Activated T-helper 1 cell treated with Interleukin-2 at 50 U/mL for 16 hours (primary cell): Measurements from ENCODE around the gene LRRTM3.

ENCODE experiments used
- DNase-seq: peaks from one replicate; pipeline ENCODE4 v3.0.0-alpha.2; 2020; ENCODE audit warnings: low read depth

Gene LRRTM3

DNA sequence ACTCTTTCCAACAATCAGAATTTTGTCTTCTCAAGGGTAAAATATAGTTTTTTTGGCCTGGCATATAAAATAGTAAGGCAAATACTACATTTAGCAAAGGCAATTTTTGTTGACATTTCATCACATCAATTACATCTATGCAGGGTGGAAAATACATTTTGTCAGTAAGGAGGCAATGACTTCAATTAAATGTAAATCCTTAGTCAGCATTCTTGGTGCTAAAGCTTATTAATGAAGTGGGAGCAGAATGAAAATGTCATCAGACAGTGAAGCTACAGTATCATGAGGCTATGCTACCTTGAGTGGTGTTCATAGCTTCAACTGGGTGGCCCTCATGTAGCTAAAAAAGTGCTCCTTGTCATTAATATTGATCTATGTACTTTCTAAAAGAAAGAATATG lies 8.9 kb downstream of the LRRTM3 start:
- DNase-seq: no peak

DNA sequence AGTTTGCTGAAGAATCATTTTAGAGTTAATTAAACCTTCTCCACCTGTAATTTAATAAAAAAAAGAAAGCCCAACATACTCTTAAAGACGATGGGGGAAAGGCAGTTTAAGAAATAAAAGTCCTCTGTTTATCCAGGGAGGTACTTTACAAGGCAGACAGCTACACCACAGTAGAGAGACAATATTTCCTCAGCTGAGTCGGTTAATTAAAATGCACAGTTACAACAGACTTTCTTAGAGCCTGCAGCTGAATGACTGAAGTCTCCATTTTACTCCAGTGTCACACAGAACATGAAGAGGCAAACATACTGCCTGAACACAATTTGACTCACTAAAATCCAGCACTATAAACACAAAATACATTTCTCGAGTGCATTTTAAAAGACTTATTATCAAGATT lies 15.1 kb downstream of the LRRTM3 start:
- DNase-seq: no peak

DNA sequence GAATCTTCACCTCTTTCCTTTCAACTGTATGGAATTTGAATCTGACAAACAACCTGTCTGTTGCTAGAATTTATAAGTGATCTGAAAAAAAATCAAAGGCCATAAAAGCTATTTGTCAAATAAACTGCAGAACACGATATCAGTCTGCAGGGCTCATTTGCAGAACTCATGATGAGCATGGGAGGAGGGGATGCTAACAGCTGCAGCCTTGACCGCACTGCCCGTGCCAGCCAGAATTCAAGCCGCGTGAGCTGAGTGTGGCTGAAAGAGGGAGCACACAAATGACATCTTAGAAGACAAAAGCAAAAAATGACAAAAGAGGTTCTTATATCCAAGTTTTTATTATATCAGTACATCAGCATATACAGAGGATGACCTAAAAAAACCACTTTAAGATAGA lies 15.7 kb downstream of the LRRTM3 start:
- no peak for DNase-seq

DNA sequence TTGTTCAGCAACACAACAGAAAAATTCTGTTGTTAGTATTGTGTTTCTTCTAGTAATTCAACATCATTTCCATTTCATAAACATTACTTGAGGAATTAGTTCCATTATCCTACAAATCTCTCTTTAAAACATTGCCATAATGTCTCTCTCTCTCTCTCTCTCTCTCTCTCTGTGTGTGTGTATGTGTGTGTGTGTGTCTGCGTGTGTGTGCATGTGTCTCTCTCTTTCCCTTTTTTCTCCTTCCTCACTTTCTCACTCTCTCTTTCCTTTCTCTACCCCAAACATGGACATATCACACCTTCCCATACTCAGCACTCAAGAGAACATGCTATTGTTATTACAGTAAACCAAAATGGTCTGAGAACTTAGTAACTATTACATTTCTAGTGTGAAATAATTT lies 16.6 kb downstream of the LRRTM3 start:
- no peak for DNase-seq

DNA sequence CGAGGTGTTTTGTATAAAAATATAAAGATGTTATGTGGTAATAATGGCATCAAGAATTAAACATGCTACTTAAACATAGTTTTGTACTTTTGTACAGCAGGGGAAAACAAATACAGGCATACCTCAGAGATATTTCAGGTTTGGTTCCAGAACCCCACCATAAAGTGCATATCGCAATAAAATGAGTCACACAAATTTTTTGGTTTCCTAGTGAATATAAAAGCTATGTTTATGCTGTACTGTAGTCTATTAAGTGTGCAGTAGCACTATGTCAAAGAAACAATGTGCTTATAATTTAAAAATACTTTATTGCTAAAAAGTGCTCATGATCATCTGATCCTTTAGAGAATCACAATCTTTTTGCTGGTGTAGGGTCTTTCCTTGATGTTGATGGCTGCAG lies 17.8 kb downstream of the LRRTM3 start:
- DNase-seq: no peak

DNA sequence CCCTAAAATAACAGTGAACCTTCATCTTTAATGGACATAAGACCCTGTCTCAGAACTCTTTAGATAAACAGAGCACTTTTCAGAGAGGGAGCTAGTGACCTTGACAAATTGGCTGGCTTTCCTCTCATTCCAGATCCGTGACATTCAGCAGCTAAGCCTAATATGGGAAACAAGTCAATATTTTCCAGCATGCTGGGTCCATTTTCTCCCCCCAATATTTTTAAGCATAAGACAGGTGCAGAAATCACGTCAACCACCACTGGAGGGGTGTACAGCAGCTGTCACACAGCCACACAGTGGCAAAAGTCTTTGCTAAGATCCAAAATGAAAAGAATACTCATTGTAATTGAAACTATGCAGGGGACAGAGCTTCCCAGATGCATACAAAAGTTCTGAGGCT lies 26.1 kb downstream of the LRRTM3 start:
- DNase-seq: no peak

DNA sequence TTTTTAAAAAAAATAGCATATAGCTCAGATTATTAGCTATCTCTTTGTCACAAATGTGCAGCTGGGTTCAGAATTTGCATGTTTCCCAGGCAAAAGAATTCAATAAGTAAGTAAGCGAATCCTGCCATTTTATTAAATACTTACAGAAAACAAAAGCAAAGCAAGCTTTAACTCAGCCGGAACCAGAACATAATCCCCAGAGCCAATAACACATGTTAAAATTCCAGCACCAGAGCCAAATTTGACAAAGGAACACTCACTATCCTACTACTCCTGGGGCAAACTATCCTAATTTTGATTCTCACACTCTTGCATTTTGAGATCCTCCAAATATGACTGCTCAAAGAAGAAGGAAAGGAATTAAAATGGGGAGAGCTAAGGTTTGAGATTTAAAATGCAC lies 32.6 kb downstream of the LRRTM3 start:
- no peak for DNase-seq

DNA sequence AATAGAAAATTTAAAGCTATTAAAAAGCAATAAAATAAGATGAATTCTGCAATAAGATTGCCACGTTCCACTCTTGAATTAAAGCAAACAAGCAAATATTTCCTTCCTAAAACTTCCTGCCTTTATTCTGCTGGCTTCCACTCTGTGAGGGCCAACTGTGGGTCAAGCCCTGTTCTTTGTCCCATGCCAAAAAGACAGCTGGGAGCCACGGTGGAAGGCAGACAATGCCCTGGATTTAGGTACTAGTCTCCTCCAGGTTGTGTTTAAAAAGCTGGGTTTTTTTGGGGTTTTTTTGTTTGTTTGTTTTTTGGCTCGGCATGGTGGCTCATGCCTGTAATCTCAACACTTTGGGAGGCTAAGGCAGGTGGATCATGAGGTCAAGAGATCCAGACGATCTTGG lies 39.1 kb downstream of the LRRTM3 start:
- DNase-seq: no peak

DNA sequence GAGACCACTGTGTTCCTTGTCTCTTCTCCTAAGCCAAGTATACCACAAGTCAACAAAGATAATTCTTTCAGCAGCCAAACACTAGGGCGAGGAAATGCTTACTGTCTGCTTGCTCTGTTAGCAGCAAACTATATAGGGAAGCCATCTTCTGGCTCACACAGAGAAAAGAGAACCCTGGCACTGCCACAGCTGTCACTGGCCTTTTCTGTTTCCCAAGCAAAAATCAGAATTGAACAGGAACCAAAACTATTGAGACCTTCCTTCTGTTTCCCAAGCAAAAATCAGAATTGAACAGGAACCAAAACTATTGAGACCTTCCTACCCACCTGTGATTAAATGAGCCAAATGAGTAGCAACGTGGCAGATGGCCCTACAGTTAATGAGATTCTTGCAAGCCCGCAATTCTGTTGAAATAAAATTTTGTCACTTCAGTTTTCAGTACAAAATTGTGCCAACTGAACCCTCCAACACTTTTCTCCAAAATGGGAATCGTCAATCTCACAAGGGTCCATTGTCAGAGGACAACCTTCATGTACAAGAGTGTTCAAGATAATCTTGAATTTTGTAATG lies 54.5 kb downstream of the LRRTM3 start:
- no peak for DNase-seq

DNA sequence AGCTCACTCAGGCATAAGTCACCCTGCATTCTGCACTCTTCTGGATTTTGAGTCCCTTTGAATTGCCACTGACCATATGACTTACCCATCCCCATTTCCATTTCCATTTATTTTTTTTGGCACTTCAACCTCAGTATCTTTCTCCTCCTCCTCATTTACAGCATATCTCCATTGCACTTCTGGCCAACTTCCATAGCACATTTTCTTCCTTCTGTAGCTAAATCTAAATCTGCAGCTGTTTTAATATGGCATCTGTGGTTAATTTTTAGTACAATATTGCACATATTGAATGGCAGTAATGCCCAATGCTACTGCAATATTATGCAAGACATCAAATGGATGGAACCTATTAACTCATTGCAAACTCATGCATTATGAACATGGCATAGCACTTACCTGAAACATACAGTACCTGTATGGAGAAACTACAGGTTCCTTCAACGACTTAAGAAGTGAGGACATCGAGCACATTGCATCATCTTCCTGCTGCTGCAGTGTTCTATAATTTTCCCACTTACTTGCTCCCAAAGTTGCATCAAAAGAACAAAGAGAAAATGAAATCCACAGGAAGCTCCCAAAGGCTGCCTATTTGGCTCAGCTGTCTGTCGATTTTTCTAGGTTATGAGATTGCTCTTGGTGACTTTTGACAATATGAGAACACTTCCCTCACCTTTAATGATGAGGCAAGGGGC lies 55.7 kb downstream of the LRRTM3 start:
- DNase-seq: no peak

DNA sequence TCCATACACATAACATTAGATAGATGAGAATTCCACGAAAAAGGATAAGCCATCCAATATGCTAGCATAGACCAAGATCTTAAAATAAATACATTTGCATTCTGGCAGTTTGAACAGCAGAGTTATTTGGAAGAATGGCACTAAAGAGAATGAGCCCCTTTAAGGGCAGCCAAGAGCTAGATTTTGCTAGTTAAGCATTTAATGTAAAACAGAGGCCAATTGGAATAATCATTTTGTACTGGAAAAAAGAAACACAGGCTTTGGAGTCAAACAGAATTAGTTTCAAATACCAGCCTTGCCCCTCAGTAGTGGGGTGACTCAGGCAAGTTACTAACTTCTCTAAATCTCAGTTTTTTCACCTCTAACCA lies 56.2 kb downstream of the LRRTM3 start:
- DNase-seq: no peak

DNA sequence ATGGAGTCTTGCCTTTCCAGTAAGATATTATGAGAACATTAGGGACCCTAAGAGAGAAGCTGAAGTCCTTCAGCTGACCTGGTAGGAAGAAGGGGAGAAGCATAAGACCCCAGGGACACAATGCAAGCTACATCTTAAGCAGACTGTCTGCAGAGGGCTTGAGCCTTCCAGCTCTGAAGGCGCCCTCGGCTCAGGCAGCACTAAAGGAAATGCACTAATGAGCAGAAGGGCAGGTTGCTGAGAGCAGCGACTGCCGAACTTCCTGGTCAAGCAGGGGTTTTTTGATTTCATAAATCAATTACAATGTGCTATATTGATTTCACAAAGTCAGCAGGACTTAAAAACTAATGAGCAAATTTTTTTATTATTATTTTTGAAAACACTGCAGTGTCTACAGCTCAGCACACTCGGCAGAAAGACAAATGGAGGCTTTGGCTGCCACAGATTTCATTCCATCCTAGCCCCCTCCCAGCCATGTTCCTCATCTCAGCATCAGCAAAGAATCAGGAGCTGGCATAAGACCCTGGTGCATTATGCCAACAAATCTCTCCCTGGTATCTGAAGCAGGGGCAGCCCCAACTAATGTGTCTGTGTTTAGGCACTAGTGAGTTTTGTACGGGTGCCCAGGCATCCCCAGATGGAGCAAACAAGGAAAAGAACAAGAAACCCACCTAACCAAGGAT lies 57.1 kb downstream of the LRRTM3 start:
- no peak for DNase-seq

DNA sequence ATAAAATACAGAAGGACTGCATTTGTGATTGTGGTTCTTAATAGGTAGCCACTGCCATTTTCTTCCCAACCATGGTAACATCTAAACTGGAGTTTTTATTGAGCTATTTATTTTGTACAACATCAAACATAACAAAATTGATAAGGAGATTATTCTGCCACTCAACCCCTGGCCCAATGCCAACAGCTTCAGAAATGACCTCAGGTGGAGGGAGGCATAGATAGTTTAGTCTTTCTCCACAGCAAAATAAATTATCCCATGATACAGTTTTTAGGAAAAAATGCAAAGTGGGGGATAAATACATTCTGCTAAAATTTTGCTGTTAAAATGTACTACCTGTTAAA lies 57.6 kb downstream of the LRRTM3 start:
- no peak for DNase-seq

DNA sequence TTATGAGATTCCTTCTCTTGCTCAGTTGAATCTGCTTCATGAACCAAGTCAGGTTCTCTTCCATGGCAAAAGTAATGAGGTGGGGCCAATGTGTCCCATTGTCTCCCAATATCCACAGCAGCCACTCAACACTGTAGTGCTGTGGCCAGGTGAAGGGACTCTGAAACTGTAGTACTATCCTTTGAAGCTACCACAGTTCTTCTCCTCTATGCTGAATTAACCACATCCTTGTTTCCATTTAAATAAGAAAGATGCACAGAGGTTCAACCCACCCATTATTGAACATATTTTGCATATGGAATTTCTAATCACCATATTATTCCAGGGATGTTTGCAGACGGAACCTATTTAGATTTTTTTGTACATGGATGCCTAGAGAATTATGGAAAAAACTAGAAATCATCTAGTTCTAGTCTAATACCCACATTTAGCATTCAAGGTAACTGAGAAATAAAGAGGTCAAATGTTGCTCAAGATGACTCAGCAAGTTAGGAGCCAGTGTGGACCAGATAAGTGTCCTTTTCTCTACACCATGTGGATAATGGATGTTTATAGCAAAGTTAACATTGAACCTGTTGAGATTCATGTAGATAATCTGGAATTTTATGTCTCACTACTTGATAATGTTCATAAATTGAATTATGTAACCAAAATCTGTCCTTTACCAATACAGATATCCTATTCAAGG lies 64.5 kb downstream of the LRRTM3 start:
- DNase-seq: no peak

DNA sequence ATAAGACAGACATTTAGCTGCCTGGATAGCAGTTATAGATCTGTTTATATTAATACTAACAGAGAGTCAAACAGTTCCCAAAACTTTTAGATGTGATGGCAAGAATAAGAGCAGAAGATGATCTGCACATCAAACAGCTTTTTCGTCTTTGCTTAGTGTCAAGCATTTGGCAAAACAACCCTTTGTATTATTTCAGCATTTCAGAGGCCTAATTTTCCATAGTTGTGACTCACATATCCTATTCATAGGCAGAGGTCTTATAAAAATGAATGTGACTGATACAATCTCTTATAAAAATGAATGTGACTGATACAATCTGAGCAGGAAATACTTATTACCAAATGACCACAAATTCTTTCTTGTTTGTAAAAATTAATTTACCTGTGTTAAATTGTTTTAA lies 71.2 kb downstream of the LRRTM3 start:
- DNase-seq: no peak

DNA sequence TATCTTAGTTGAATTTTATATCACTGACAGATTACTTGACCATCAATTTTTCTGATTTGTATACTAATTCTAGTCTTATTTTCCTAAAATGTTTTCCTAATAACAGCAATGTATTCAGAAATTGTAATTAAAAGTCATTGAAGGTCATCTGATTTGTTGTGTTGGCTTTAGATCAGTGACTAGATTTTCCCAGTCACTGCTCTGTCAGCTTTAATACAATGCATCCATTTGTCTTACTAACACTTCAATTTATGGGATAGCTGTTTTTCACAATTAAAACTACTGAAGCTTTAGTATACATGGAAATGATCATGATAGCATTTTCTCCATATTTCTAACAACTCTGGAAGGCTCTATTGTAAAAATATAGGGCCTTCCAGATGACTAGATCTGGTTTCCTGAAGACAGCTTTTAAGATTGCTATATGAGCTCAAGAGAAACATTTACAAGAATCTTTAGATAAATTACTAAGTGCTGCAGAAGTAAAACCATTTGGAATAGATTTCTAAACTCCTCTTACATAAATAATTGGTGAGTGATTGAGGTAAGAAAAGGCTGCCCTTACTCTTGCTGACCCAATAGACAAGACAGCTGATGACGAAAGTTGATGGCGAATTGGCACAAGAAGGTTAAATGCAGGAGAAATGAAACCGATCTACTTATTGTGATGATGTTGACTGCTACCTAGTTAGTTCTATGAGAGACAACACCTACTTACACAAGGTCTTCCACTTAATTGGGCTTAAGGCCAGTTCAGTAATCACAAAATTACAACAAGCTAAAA lies 74.1 kb downstream of the LRRTM3 start:
- DNase-seq: no peak

DNA sequence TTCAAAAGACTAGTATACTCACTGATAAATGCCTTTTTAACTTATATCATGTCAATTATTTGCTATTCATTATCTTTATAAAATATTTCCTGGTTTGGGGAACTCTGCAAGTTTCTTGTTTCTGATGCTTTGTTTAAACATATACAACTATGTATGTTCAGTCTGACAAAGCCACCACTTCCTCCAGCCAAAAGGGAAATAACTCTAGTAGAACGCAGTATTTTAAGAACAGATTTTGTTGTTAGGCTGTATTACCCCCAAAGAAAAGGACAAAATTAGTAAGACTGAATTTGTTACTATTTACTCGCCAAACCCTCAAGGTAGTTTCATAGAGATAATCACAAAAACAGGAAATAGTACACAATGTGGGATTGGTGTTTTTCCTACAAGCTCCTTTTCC lies 78.9 kb downstream of the LRRTM3 start:
- DNase-seq: no peak

DNA sequence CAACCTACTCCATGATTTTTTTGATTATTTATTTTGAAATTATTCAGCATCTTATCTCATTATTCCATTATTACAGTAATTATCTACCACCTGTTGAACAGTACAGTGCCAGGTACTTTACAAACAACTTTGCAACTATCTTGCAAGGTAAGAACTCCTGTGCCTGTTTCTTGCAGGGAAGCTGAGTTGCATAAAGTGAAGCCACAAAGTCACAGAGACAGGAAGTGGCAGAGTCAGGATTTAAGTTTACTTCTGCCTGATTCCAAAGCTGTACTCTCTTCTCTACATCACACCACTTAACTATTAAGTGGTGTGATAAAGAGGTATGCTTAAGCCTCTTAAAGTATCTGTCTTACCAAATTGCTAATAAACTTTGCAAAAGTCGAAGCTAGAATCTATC lies 80.1 kb downstream of the LRRTM3 start:
- DNase-seq: no peak

DNA sequence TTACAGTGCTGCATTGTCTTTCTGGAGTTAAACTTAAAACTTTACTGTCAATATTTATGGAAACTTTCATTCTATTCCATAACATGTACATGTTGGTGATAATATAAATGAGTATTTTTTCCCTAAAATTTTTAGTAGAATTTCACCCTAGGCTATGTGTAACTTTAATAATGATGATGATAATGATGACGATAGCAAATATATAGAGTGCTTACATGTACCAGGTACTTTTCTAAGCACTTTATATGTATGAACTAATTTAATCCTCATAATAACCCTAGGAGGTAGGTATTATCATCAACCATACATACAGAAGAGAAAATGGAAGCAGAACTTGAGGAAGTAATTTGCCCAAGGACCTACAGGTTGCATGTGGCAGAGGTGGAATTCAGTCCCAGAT lies 85.6 kb downstream of the LRRTM3 start:
- no peak for DNase-seq

DNA sequence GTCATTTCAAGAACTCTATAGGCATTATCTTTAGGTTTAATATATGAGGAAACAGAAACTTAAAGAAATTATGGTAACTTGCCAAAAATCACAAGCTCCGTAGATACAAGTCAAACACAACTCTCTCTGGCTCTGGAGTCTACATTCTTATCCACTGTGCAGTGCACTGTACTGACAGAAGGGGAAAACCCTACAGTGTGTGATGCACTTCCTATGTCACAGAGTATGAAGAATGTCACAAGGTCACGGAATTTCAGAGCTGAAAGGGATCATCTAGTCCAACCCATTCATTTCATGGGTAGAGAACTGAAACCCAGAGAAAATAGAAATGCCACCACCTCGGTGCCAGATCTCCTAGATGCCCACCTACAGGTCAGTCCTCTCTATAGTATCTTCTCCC lies 86.1 kb downstream of the LRRTM3 start:
- no peak for DNase-seq

DNA sequence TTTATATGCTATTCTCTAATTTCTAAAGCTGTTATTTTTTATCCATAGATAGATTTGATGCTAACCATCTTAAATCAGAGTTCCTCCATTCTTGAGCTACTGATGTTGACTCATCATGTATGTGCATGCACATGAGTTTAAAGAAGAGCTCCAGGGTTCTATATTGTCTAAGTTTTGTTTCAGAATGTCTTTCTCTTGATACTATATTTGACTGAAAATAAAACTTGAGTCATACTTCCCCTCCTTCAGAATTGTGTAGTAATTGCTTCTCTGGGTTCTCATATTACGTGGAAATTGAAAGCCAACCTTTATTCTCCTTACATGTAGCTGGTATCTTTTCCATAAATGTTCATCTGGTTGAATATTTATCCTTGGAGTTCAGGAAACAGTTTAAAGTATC lies 89.4 kb downstream of the LRRTM3 start:
- DNase-seq: no peak

DNA sequence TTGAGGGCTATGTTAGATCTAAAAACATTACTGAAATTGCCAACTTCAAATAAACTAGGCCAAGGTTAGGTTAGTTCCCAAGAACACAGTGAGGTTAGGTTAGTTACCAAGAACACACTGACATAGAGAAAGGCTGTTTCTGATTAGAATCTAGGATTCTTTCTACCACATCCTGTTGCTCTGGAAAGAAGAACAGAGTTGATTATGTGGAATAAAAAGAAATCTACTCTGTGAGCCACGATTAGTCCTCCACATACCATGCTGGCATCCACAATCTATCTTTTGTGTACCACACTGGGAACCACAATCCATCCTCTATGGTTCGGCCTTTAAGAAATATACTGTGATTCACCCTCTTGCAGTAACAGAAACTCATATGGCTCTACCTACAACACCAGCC lies 91.4 kb downstream of the LRRTM3 start:
- no peak for DNase-seq

DNA sequence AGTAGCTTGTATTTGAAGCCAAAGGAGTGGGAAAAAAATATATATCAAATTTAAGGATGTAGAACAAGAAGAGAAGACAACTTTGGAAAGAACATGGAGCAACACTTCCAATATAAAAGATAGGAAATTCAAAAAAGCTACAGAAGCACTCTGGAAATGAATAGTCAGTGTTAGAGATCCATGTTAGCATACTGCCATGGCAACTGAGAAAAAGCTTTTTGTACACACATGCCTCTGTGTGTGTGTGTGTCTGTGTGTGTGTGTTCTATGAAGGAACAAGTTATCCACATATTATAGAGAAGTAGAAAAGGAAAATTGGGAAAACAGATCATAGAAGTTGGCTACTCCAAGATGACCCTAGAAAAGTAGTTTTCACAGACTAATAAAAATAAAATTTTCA lies 96.3 kb downstream of the LRRTM3 start:
- DNase-seq: no peak
